GM04504 (cell line): ENCODE data around the gene PARD3B.

Experiments
- DNase-seq: peaks from one replicate; pipeline ENCODE4 v3.0.0-alpha.2; 2012; ENCODE audit warnings: low read depth

The PARD3B gene

GRCh38 chr2:205617905-205618304 is 1072.6 kb downstream of the PARD3B start:
- DNase-seq: no peak

GRCh38 chr2:205619600-205619999 is 1074.3 kb downstream of the PARD3B start:
- no peak for DNase-seq

- DNase-seq: no peak
Measured at GRCh38 chr2:205627085-205627484, 1081.8 kb downstream of the PARD3B start.

GRCh38 chr2:205628422-205628821 is 1083.1 kb downstream of the PARD3B start:
- DNase-seq: no peak

GRCh38 chr2:205629091-205629776 is 1084.0 kb downstream of the PARD3B start:
- no peak for DNase-seq

DNA sequence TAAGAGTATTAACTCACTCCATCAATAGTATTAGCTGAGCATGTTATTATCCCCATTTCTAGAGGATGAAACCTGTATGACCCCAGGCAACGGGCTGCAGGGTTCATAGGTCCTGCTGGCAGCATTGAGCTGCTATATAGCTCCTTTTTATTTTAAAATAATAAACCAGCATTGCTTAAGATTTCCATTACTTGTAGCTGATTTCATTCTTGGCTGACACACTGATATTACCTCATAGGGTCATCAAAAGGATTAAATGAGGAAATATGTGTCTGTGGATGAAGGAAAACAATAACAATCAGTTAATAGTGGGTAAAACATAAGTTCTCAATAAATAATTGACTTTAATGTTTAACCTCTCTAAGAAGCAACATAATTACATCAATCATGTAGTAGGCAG is 1088.7 kb downstream of the PARD3B start:
- no peak for DNase-seq

DNA sequence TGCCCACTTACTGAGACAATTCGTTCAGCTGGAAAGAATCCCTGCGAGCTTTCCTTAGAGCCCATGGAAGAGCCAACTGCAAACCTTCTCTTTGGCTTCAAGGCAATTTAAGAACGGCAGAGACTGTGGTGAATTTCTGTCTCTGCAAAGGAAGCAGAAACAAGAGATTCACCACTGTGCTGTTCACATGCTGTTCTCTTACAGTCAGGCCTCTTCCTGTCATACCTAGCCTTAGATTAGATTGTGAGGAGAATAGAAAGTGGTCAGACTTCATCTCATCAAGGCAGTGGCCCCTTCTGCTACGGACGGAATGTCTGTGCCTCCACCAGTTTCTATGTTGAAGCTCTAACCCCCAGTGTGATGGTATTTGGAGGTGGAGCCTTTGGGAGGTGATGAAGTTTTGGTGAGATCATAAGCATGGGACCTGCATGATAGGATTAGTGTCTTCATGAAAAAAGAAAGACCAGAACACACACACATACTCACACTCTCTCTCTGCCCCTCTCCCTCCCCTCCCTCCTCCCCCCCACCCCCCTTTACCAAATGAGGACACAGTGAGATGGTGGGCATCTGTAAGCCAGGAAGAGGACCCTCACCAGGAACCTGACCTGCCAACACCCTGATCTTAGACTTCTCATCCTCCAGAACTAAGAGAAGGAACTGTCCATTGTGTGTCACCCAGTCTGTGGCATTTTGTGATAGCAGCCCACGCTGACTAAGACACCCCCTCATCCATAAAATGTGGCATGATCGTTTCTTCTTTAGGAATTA is 1091.5 kb downstream of the PARD3B start:
- no peak for DNase-seq

- no peak for DNase-seq
Measured at GRCh38 chr2:205637320-205637602, 1092.0 kb downstream of the PARD3B start.

DNA sequence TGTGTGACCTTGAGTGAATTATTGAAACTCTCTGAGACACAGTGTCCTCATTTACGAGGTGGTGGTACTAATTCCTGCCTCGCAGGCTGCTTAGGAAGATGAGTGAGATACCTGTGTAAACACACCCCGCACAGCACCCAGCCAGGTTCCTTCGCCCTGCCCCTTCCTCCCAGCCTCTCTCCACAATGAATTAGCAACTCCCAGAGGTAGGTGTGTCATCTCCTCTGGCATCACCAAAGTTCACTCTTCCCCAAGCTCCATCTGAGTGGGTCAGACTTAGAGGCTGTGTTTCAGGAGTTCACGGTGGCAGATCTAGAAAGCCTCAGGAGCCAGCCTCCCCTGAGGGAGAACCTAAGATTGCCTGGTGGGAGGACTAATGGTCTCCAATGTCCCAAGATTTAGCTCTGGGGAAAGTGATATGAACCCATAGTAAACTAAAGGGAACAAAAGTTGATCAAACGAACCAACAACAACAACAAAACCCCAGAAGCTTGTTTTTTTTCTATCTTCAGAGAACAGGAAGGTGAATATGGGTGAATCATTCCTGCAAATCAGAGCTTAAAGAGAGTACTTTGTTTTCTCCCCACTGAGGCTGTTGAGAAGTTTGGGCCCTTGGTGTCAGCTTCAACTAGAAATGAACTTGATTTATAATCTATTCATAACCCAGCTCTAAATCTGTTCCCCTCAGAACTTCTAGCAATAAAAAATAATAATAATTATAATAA is 1092.7 kb downstream of the PARD3B start:
- DNase-seq: no peak

GRCh38 chr2:205640716-205641115 is 1095.4 kb downstream of the PARD3B start:
- DNase-seq: no peak

DNA sequence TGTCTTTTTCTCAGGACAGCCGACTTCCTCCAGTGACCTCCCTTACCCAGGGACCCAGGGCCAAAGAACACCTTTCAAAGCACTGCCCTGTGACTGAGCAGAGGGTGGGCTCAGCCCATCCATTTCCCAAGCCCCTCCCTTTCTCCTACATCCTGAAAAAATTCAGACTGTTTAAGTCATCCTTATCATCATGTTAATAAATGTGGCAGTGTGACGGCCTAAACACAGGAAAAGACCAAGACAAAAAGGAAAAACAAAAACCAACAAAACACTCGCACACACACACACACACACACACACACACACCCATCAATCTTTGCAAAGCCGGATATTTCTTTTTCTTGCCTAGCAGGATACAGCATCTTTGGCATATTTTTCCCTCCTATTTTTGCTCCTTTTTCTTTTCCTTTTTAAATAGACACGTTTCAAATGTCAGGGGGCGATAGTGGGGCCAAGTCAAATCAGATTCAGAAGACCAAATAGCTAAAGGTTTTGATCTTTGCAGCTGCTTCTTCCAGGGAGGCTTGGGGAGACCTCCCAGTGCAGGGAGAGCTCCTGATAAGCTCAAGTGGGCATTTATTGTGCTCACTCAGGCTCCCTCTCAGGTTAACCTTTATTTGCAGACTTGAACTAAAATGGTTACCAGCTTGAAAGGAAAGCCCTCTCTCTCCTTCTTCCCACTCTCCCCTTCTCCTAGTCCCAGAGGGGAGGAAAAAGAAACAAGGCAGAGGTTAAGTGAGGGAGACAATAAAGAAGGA is 1097.5 kb downstream of the PARD3B start:
- no peak for DNase-seq

- DNase-seq: no peak
Measured at GRCh38 chr2:205643391-205643885, 1098.2 kb downstream of the PARD3B start.

GRCh38 chr2:205644018-205644417 is 1098.7 kb downstream of the PARD3B start:
- no peak for DNase-seq

DNA sequence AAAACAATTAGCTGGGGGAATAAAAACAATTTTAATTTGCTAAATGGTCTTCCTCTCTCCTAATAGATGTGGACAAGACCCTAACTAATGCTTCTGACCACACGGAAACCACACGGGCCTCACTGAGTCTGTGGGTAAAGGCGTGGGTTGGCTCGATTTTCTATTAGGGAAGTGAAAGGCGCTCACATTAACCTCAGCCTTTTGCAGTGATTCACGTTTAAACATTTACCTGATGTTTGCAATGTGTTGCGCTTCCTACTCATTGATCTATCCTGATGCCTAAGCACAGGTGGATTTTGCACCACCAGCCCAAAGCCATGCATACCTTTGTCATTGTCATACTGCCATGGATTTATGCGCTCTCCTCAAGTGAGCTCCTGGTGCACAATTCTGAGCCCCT is 1101.4 kb downstream of the PARD3B start:
- no peak for DNase-seq

DNA sequence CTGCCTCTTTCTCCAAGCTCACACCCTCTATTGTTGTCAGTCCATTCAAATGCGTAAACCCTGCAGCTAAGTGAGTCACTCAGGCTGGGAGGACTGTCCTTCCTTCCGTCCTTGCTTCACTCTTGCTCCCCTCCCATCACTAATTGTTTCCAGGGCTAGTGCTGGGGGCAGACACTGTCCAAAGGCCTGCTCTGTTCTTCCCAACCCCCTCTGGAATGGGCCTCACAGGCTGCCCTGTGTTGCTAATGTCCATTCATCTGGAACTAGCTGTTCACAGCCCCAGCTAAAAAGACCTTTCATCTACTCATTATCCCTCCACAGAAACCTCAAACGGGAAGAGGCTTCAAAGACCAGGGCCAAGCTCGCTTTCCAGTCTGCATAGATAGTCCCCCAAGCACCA is 1105.2 kb downstream of the PARD3B start:
- DNase-seq: peak; percentile 94

GRCh38 chr2:205650931-205651330 is 1105.7 kb downstream of the PARD3B start:
- no peak for DNase-seq

GRCh38 chr2:205651719-205652118 is 1106.4 kb downstream of the PARD3B start:
- DNase-seq: no peak

DNA sequence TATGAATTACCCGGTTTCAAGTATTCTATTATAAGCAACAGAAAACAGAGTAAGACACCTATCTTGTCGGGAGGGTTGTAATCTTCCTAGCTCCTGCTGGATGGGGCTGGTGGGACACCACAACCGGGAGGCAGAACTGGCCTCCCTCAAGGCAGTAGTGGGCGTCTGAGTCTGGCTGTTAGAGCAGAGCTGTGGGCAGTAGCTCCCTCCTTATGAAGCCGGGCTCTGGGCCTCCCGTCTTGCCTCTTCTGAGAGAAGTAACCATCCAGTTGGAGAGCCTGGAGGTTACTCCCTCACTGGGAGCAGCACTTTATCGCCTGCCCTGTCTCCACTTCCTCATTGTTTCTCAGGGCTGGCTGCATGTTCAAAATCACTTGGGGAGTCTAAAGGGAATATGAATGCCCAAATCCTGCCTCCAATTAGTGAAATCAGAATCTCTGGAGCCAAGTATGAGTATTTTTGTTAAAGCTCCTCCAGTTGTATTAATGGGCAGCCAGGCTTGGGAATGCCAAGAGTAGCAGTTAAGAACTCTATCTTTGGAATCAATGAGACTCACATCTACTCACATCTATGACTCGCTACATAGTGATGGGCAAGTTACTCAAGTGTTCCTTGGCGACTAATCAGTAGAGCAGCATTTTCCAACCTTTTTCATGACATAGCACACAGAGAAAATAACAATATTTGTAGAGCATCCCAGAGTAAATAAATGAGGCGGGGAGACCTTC is 1109.8 kb downstream of the PARD3B start:
- DNase-seq: peak; percentile 44

- no peak for DNase-seq
Measured at GRCh38 chr2:205655779-205656456, 1110.6 kb downstream of the PARD3B start.

DNA sequence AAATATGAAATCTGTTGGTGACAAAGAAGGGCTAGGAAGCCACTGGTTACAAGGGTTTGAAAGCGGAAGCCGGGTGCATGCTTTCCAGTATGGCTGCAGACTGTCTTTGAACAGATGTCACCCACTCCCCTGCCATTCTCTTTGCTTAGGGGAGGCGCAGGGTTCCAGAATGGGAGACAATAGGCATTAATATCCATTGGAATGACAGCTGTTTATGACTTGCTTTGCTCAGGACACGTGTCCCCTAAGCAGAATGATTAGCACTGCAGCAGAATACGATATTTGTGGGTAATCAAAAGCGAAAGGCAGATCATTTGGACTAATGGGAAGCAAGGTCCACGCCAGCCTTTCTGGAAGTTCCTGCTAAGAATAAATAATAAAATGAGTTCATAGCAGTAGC is 1111.2 kb downstream of the PARD3B start:
- DNase-seq: no peak

GRCh38 chr2:205656941-205657340 is 1111.7 kb downstream of the PARD3B start:
- no peak for DNase-seq
